Measurements from ENCODE around the gene CYP24A1.

CYP24A1 gene

DNA sequence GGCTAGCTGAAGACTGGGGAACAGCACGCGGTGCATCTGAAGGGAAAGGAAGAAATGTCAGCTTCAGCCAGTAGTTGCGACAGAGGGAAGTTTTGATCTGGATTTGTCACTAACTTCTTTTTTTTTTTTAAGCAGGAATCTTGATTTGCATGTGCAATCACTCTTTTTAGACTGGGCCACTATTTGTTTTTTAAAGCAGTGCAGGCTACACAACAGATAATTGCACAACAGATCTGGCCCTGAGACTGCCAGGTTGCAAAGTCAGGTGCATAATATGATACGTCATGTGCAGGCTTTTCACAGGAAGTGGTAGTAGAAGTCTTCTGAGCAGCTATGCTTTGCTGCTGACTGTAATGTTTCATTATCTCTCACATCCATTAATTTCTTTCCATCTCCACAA is 47.6 kb upstream of the CYP24A1 start:
- H3K79me2 ChIP-seq (ENCODE audit: control insufficient read depth, low read length) = no peaks in the 10 kb centered on the region
- H3K4me3 ChIP-seq (ENCODE audit: low read length) = no peak overlapping the region
- H3F3A ChIP-seq (ENCODE audit: control insufficient read depth, insufficient read depth) = no peaks in the 10 kb centered on the region; the same call in 1 of the 2 replicates
- H3K9me3 ChIP-seq (ENCODE audit: control insufficient read depth, insufficient read depth, low read length) = no peaks in the 10 kb centered on the region
- no peaks in the 10 kb centered on the region for H3K4me1 ChIP-seq (ENCODE audit: control insufficient read depth, low read length)
- H3K9me2 ChIP-seq (replicated peaks; ENCODE audit: control insufficient read depth, low read length) = no peaks in the 10 kb centered on the region
- H3K27ac ChIP-seq (ENCODE audit: low read depth, low read length) = no peak overlapping the region
- peaks cover 6% of the 10 kb centered on the region for H3K36me3 ChIP-seq (ENCODE audit: control insufficient read depth, low read length)
- H4K20me1 ChIP-seq (ENCODE audit: control insufficient read depth, insufficient read depth, low read depth, low read length) = no peaks in the 10 kb centered on the region
- no peak for TF ChIP-seq CTCF (IDR thresholded peaks at IDR 0.05; ENCODE audit: low read depth, low read length, poor library complexity, severe bottlenecking)
- no peak for TF ChIP-seq EZH2phosphoT487 (IDR thresholded peaks at IDR 0.05; ENCODE audit: borderline replicate concordance, low read length)
- H3K27me3 ChIP-seq (ENCODE audit: control insufficient read depth, low read length) = 0 out of 2 replicates have a peak, but pooled peaks cover 2% of the 10 kb centered on the region
- H3K4me2 ChIP-seq (ENCODE audit: low read length) = no peak overlapping the region

DNA sequence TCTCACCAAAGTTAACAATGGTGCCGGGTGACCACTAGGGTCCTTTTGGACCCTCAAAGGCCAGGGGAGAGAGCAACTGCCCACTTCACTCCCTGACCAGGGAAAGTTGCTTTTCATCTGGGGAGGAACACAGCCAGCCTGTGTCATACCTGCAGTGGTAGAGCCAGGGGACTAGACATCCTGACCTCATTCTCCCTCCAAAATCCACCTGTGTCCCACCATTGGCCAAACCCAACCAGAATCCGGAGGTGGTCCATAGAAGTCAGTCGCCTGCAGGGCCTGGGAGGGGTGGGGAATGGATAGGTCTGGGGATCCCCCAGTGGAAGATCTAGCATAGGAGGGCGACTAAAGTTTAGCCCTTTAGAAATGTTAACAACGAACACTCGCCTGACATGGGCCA is 46.9 kb upstream of the CYP24A1 start:
- H3K27me3 ChIP-seq (ENCODE audit: control insufficient read depth, low read length) = 0 out of 2 replicates have a peak, but pooled peaks cover 2% of the 10 kb centered on the region
- peaks cover 6% of the 10 kb centered on the region for H3K36me3 ChIP-seq (ENCODE audit: control insufficient read depth, low read length)
- H3K4me2 ChIP-seq (ENCODE audit: low read length) = no peak overlapping the region
- H3F3A ChIP-seq (ENCODE audit: control insufficient read depth, insufficient read depth) = no peaks in the 10 kb centered on the region; the same call in 1 of the 2 replicates
- H3K9me2 ChIP-seq (replicated peaks; ENCODE audit: control insufficient read depth, low read length) = no peaks in the 10 kb centered on the region
- no peaks in the 10 kb centered on the region for H3K4me1 ChIP-seq (ENCODE audit: control insufficient read depth, low read length)
- H3K9me3 ChIP-seq (ENCODE audit: control insufficient read depth, insufficient read depth, low read length) = no peaks in the 10 kb centered on the region
- H3K27ac ChIP-seq (ENCODE audit: low read depth, low read length) = no peak overlapping the region
- H3K79me2 ChIP-seq (ENCODE audit: control insufficient read depth, low read length) = no peaks in the 10 kb centered on the region
- TF ChIP-seq EZH2phosphoT487 (IDR thresholded peaks at IDR 0.05; ENCODE audit: borderline replicate concordance, low read length) (no peak), CTCF (IDR thresholded peaks at IDR 0.05; ENCODE audit: low read depth, low read length, poor library complexity, severe bottlenecking) (no peak)
- H4K20me1 ChIP-seq (ENCODE audit: control insufficient read depth, insufficient read depth, low read depth, low read length) = no peaks in the 10 kb centered on the region
- no peak overlapping the region for H3K4me3 ChIP-seq (ENCODE audit: low read length)

- no peaks in the 10 kb centered on the region for H3K9me3 ChIP-seq (ENCODE audit: control insufficient read depth, insufficient read depth, low read length)
- no peak overlapping the region for H3K4me3 ChIP-seq (ENCODE audit: low read length)
- H3K27ac ChIP-seq (ENCODE audit: low read depth, low read length) = no peak overlapping the region
- H3K27me3 ChIP-seq (ENCODE audit: control insufficient read depth, low read length) = no peaks in the 10 kb centered on the region
- H3K4me2 ChIP-seq (ENCODE audit: low read length) = no peak overlapping the region
- no peaks in the 10 kb centered on the region for H3K79me2 ChIP-seq (ENCODE audit: control insufficient read depth, low read length)
- H3K9me2 ChIP-seq (replicated peaks; ENCODE audit: control insufficient read depth, low read length) = no peaks in the 10 kb centered on the region
- no peak for TF ChIP-seq EZH2phosphoT487 (IDR thresholded peaks at IDR 0.05; ENCODE audit: borderline replicate concordance, low read length)
- TF ChIP-seq CTCF (IDR thresholded peaks at IDR 0.05; ENCODE audit: low read depth, low read length, poor library complexity, severe bottlenecking) = peak; percentile 43
- H3F3A ChIP-seq (ENCODE audit: control insufficient read depth, insufficient read depth) = no peaks in the 10 kb centered on the region; the same call in 1 of the 2 replicates
- peaks cover 14% of the 10 kb centered on the region for H3K36me3 ChIP-seq (ENCODE audit: control insufficient read depth, low read length)
- H3K4me1 ChIP-seq (ENCODE audit: control insufficient read depth, low read length) = no peaks in the 10 kb centered on the region
- H4K20me1 ChIP-seq (ENCODE audit: control insufficient read depth, insufficient read depth, low read depth, low read length) = no peaks in the 10 kb centered on the region
These were observed 46.1 kb upstream of the CYP24A1 start for GRCh38 chr20:54219751-54220426.
